Measurements from ENCODE around the gene PRKACB.
A peak's percentile ranks its signal among the peaks of the same experiment; 100 is the strongest.

The PRKACB gene

GRCh38 chr1:84236256-84236655 lies 92.2 kb downstream of the PRKACB start:
- no peak overlapping the region for H3K4me3 ChIP-seq (ENCODE audit: low read depth, low read length)
- DNase-seq (ENCODE audit: low read depth) = no peak
- TF ChIP-seq CTCF (IDR thresholded peaks at IDR 0.05; ENCODE audit: control insufficient read depth, extremely low read depth, insufficient read depth) = no peak

- no peak overlapping the region for H3K4me3 ChIP-seq (ENCODE audit: low read depth, low read length)
- no peak for TF ChIP-seq CTCF (IDR thresholded peaks at IDR 0.05; ENCODE audit: control insufficient read depth, extremely low read depth, insufficient read depth)
- no peak for DNase-seq (ENCODE audit: low read depth)
Observed at GRCh38 chr1:84242641-84243040, 98.6 kb downstream of the PRKACB start.

- TF ChIP-seq CTCF (IDR thresholded peaks at IDR 0.05; ENCODE audit: control insufficient read depth, extremely low read depth, insufficient read depth) = no peak
- no peak for DNase-seq (ENCODE audit: low read depth)
- H3K4me3 ChIP-seq (ENCODE audit: low read depth, low read length) = no peak overlapping the region
Observed at GRCh38 chr1:84245563-84245962, 101.5 kb downstream of the PRKACB start.

GRCh38 chr1:84246213-84246612 lies 102.1 kb downstream of the PRKACB start:
- TF ChIP-seq CTCF (IDR thresholded peaks at IDR 0.05; ENCODE audit: control insufficient read depth, extremely low read depth, insufficient read depth) = no peak
- no peak overlapping the region for H3K4me3 ChIP-seq (ENCODE audit: low read depth, low read length)
- no peak for DNase-seq (ENCODE audit: low read depth)

- no peak for TF ChIP-seq CTCF (IDR thresholded peaks at IDR 0.05; ENCODE audit: control insufficient read depth, extremely low read depth, insufficient read depth)
- DNase-seq (ENCODE audit: low read depth) = peak; percentile 89
- no peak overlapping the region for H3K4me3 ChIP-seq (ENCODE audit: low read depth, low read length)
Observed at GRCh38 chr1:84247425-84248220, 103.6 kb downstream of the PRKACB start.

GRCh38 chr1:84250668-84251067 lies 106.6 kb downstream of the PRKACB start:
- no peak for DNase-seq (ENCODE audit: low read depth)
- TF ChIP-seq CTCF (IDR thresholded peaks at IDR 0.05; ENCODE audit: control insufficient read depth, extremely low read depth, insufficient read depth) = no peak
- H3K4me3 ChIP-seq (ENCODE audit: low read depth, low read length) = no peak overlapping the region

- H3K4me3 ChIP-seq (ENCODE audit: low read depth, low read length) = no peak overlapping the region
- no peak for DNase-seq (ENCODE audit: low read depth)
- no peak for TF ChIP-seq CTCF (IDR thresholded peaks at IDR 0.05; ENCODE audit: control insufficient read depth, extremely low read depth, insufficient read depth)
Observed at GRCh38 chr1:84253036-84253435, 109.0 kb downstream of the PRKACB start.

All from LNCaP clone FGC (cell line).